ENCODE results near the gene TXNDC5.
"Not testable (repeated sequence)": the region's sequence is repeated elsewhere in the genome, so short reads cannot be mapped to it uniquely, and the experiment has no call there.

The TXNDC5 gene

GRCh38 chr6:7894262-7895124, 16.1 kb downstream of the TXNDC5 start:
- DNase-seq, result no peak

GRCh38 chr6:7893342-7893741, 17.2 kb downstream of the TXNDC5 start:
- DNase-seq, result no peak

DNA sequence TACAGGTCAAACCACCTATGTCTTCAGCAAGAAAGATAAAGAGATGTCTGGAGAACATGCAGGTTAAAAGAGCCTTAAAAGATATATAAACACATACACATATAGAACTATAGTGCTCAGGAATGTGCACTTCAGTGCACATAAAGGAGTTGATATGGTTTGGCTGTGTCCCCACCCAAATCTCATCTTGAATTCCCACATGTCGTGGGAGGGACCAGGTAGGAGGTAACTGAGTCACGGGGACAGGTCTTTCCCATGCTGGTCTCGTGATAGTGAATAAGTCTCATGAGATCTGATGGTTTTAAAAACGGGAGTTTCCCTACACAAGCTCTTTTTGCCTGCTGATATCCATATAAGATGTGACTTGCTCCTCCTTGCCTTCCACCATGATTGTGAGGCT, 18.2 kb downstream of the TXNDC5 start:
- not testable (repeated sequence) for DNase-seq

GRCh38 chr6:7891078-7891872, 19.3 kb downstream of the TXNDC5 start:
- DNase-seq, result no peak

DNA sequence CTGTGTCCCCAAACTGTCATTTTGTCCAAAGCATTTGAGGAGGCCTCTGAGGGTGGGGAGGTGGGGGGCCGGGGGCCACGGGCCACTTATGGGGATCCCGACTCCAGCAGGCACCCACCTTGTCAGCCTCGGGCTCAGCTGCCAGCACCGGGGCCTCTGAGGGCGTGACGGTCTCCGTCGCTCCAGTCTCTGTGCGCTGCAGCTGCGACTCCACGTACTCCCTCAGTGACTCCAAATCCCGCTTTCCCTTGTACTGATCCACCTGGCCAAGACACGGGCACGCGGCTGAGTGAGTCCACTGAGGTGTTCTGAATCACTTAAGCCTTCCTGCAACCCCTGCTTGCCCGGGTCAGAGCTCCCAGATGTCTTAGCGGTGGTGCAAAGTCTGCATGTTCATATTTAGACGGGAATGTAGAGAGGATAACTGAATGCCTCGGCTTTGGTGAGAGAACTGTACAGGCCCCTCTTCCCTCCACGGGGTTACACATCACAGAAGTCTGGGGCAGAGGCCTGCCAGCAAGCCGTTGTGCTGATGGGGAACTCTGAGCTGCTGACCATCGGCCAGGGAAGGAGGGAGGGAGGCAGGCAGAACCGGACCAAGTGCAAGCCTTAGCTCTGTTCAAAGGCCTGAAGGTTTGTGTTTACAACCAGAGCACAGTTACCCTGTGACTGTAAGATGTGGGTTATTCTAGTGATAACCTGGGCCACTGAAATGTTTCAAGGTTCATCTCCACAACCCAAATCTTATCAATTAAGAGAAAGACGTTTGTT, 21.8 kb downstream of the TXNDC5 start:
- DNase-seq, result no peak

- no peak for DNase-seq
Observed at GRCh38 chr6:7887278-7887991, 23.2 kb downstream of the TXNDC5 start.

- no peak for DNase-seq
Observed at GRCh38 chr6:7886132-7886531, 24.5 kb downstream of the TXNDC5 start.

DNA sequence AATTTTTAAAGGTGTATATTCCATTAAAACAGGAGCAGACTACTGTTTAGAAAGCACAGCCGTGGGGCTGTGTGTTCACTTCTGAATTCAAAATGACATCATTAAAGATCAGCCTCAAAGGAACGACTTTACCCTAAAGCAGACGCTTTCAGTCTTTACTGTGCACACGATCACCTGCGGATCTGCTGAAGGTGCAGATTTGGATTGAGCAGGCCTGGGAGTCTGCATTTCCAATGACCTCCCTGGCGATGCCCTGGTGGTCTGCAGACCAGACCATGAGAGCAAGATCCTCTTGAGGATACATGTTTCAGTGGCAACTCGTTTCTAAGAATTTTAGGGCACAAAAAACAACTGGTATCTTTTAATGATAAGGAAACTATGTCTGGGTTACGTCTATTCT, 27.2 kb downstream of the TXNDC5 start:
- DNase-seq, result no peak

GRCh38 chr6:7882505-7883257, 27.9 kb downstream of the TXNDC5 start:
- DNase-seq, result no peak

- no peak for DNase-seq
Observed at GRCh38 chr6:7881765-7882500, 28.7 kb downstream of the TXNDC5 start.

GRCh38 chr6:7880718-7881107, 29.9 kb downstream of the TXNDC5 start:
- no peak for DNase-seq

- DNase-seq, result no peak
Observed at GRCh38 chr6:7879980-7880717, 30.4 kb downstream of the TXNDC5 start.

DNA sequence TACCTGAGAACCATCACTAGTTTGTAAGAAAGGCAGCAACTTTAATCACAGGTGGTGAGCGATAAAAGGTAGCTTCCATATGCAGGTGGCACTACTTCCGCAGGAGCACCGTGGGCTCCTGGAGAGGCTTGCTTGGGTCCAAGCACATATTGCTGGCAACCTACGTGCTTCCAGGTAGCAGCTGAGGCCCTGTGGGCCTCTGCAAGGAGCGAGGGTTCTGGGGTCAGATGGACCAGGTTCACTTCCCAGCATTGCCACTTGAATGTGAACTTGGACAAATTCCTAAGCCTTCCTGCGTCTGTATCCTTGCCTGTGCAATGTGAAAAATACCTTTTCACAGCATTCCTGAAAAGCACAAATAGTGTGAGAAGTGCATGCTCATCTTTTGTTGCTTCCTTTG, 31.0 kb downstream of the TXNDC5 start:
- DNase-seq, result no peak

- no peak for DNase-seq
Observed at GRCh38 chr6:7879043-7879442, 31.5 kb downstream of the TXNDC5 start.

DNA sequence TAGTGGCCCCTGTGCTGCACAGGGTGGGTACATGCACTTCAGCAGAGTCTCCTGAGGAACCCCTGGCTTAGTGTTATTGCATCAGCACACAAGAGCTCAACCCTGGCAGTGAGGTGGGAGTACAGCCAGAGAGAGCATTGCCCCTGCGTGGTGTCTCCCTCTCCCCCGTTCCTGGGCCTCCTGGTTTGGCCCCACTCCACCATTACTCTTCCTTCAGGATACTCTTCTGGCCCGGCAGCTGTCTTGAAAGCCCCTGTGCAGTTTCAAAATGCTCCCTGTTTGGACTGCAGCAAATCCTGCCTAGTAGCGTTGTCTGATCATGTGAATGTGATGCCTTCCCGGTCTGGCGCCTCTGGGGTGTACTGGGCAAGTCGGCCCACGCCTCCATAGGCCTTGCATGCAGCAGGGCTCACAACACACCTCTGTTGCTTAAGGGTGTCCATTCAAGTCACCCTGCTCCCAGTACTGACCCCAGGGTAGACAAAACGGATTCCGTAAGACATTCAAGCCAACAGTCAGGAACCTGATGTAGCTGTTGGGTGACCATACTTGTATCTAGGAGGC, 32.1 kb downstream of the TXNDC5 start:
- no peak for DNase-seq

DNA sequence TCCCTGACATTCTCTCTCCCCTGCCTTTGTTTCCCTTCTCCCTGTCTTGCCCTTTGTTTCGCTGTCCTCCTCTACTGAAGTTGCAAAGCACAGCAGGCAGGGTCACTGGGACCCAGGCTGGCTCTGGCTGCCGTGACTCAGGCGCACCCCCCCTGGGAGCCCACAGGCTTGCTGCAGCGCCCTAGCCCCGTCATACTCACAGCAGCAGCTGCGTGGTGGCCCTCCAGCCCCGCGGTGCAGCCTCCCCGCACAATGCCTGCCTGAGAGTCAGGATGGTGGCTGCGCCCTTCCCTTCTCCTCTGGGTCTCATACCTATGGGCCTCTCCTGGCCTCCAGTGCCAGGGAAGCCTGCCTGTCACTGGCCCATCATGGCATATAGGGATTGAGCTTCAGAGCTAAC, 41.7 kb downstream of the TXNDC5 start:
- DNase-seq, result no peak

- DNase-seq, result no peak
Observed at GRCh38 chr6:7866526-7866925, 44.1 kb downstream of the TXNDC5 start.

- DNase-seq, result no peak
Observed at GRCh38 chr6:7865781-7866180, 44.8 kb downstream of the TXNDC5 start.

GRCh38 chr6:7859591-7859990, 51.0 kb downstream of the TXNDC5 start:
- peak; percentile 0 for DNase-seq

GRCh38 chr6:7851780-7852179, 58.8 kb downstream of the TXNDC5 start:
- no peak for DNase-seq
